Keratinocyte (primary cell): ENCODE results near the gene FCN3.

Source experiments
- EZH2 ChIP-seq: IDR thresholded peaks from one replicate; pipeline ENCODE4 v1.6.1; 2012; ENCODE audit warnings: inconsistent platforms, mild to moderate bottlenecking, low read length, moderate library complexity
- TF ChIP-seq, protein P1 (sequence below), 3 experiments: IDR thresholded peaks in 1 of 3; conservative IDR thresholded peaks in 1 of 3; optimal IDR thresholded peaks in 1 of 3; 2 replicates in 2 of 3; 3 replicates in 1 of 3; pipeline versions ENCODE3 to v1.5.1; 2011; ENCODE audit warnings: low read length in 3 of 3, mild to moderate bottlenecking in 3 of 3, moderate library complexity in 2 of 3, control low read depth in 1 of 3, inconsistent platforms in 1 of 3; ENCODE audit not compliant: insufficient read depth in 2 of 3; ENCODE audit errors: extremely low read depth in 1 of 3

DNA sequence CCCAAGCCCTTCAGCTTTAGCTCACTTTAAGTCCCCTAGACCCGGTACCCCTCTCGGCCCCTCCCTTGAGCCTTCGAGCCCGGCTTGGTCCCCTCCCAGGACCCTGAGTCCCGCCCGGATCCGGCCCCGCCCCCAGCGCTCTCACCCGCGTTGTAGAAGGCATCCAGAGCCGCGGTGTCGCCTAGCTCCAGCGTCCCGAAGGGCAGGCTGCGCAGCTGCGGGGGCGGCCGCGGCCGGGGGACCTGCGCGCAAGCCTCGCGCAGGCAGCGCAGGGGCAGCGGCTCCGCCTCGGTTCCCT lies 8.6 kb downstream of the FCN3 start:
- TF ChIP-seq, protein P1, sequence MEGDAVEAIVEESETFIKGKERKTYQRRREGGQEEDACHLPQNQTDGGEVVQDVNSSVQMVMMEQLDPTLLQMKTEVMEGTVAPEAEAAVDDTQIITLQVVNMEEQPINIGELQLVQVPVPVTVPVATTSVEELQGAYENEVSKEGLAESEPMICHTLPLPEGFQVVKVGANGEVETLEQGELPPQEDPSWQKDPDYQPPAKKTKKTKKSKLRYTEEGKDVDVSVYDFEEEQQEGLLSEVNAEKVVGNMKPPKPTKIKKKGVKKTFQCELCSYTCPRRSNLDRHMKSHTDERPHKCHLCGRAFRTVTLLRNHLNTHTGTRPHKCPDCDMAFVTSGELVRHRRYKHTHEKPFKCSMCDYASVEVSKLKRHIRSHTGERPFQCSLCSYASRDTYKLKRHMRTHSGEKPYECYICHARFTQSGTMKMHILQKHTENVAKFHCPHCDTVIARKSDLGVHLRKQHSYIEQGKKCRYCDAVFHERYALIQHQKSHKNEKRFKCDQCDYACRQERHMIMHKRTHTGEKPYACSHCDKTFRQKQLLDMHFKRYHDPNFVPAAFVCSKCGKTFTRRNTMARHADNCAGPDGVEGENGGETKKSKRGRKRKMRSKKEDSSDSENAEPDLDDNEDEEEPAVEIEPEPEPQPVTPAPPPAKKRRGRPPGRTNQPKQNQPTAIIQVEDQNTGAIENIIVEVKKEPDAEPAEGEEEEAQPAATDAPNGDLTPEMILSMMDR (optimal IDR thresholded peaks at IDR 0.05 in 1 of 3, IDR thresholded peaks at IDR 0.05 in 1 of 3, conservative IDR thresholded peaks at IDR 0.05 in 1 of 3; ENCODE audit: extremely low read depth in 1 of 3, insufficient read depth in 2 of 3, low read length in 3 of 3), result no peak
- TF ChIP-seq EZH2, result no peak
